Right lobe of liver (tissue), 4 donors: ENCODE data around the gene ROCK2.

Source experiments
- POLR2A ChIP-seq: fragments of 450-650 bp; IDR thresholded peaks from one replicate; pipeline ENCODE4 v1.6.1; 2017; ENCODE audit warnings: antibody characterized with exemption, mild to moderate bottlenecking
- TF ChIP-seq, protein P1 (sequence below), 4 donors: fragments of 200-600 bp in 3 of 4; fragments of 450-650 bp in 1 of 4; IDR thresholded peaks; one replicate each; pipeline versions ENCODE4 v1.5.1 to v1.8.0; 2016 to 2022; ENCODE audit warnings: antibody characterized with exemption in 4 of 4, mild to moderate bottlenecking in 2 of 4
- donor health status: DM: no; HTN: no; CAD: no.
- donor health status: DM: no; HTN: no; CAD: no.
- donor health status: DM: no; HTN: yes; CAD: no.

- TF ChIP-seq, protein P1, sequence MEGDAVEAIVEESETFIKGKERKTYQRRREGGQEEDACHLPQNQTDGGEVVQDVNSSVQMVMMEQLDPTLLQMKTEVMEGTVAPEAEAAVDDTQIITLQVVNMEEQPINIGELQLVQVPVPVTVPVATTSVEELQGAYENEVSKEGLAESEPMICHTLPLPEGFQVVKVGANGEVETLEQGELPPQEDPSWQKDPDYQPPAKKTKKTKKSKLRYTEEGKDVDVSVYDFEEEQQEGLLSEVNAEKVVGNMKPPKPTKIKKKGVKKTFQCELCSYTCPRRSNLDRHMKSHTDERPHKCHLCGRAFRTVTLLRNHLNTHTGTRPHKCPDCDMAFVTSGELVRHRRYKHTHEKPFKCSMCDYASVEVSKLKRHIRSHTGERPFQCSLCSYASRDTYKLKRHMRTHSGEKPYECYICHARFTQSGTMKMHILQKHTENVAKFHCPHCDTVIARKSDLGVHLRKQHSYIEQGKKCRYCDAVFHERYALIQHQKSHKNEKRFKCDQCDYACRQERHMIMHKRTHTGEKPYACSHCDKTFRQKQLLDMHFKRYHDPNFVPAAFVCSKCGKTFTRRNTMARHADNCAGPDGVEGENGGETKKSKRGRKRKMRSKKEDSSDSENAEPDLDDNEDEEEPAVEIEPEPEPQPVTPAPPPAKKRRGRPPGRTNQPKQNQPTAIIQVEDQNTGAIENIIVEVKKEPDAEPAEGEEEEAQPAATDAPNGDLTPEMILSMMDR (IDR thresholded peaks at IDR 0.05), result no peak
- TF ChIP-seq POLR2A, result no peak
These were observed 175.9 kb downstream of the ROCK2 start for GRCh38 chr2:11168488-11168887.
